Common myeloid progenitor, CD34-positive (primary cell): ENCODE data around the gene CCDC78.

Experiments used
- CTCF ChIA-PET: fragments of 350-600 bp; sonication (Branson Sonifier 250); formaldehyde crosslinking; loops from one replicate; lab custom pipeline; 2021; ENCODE audit warnings: antibody characterized with exemption; lab: Charles Lee
- POLR2A ChIA-PET: fragments of 350-600 bp; sonication (Branson Sonifier 250); formaldehyde crosslinking; loops from one replicate; lab custom pipeline; 2021; ENCODE audit warnings: antibody characterized with exemption; lab: Charles Lee
- DNase-seq, 3 donors: peaks; one replicate each; pipeline versions ENCODE4 v3.0.0 to v3.0.0-alpha.2; 2013
- H3K27ac ChIP-seq, 2 experiments: 1 replicate in 1 of 2; 2 replicates in 1 of 2; pipeline ENCODE4 v1.7.0; 2013; ENCODE audit warnings: inconsistent platforms in 2 of 2, low read length in 2 of 2, mild to moderate bottlenecking in 2 of 2, low read depth in 1 of 2, moderate library complexity in 1 of 2; ENCODE audit not compliant: severe bottlenecking in 2 of 2, insufficient read depth in 1 of 2, poor library complexity in 1 of 2
- H3K27me3 ChIP-seq, 5 experiments: replicated peaks in 2 of 5; 1 replicate in 3 of 5; 2 replicates in 2 of 5; pipeline versions ENCODE4 v1.6.1 to v1.7.0; 2013; ENCODE audit warnings: low read length in 4 of 5, mild to moderate bottlenecking in 2 of 5, moderate library complexity in 2 of 5, inconsistent platforms in 1 of 5; ENCODE audit not compliant: insufficient read depth in 5 of 5, control insufficient read depth in 4 of 5
- H3K36me3 ChIP-seq, 4 experiments: 1 replicate in 2 of 4; 2 replicates in 2 of 4; pipeline versions ENCODE4 v1.6.1 to v1.7.0; 2013; ENCODE audit warnings: low read length in 3 of 4, control low read depth in 1 of 4, mild to moderate bottlenecking in 1 of 4; ENCODE audit not compliant: control insufficient read depth in 4 of 4, insufficient read depth in 4 of 4
- H3K4me1 ChIP-seq, 4 experiments: 1 replicate in 3 of 4; 2 replicates in 1 of 4; pipeline versions ENCODE4 v1.6.1 to v1.7.1; 2013; ENCODE audit warnings: low read length in 3 of 4, mild to moderate bottlenecking in 3 of 4, control low read depth in 1 of 4, inconsistent platforms in 1 of 4, moderate library complexity in 1 of 4; ENCODE audit not compliant: control insufficient read depth in 4 of 4, insufficient read depth in 4 of 4; ENCODE audit errors: control extremely low read depth in 1 of 4
- H3K4me3 ChIP-seq, 7 experiments: 1 replicate in 4 of 7; 2 replicates in 3 of 7; pipeline versions ENCODE4 v1.5.1 to v1.7.0; 2013; ENCODE audit warnings: mild to moderate bottlenecking in 7 of 7, low read length in 6 of 7, moderate library complexity in 6 of 7, inconsistent platforms in 2 of 7, low read depth in 2 of 7, control low read depth in 1 of 7; ENCODE audit not compliant: insufficient read depth in 4 of 7, control insufficient read depth in 1 of 7; ENCODE audit errors: extremely low read depth in 1 of 7
- H3K9me3 ChIP-seq, 5 experiments: 1 replicate in 4 of 5; 2 replicates in 1 of 5; pipeline versions ENCODE4 v1.6.1 to v1.7.1; 2013; ENCODE audit warnings: low read length in 4 of 5, mild to moderate bottlenecking in 2 of 5, inconsistent platforms in 1 of 5, low read depth in 1 of 5, moderate library complexity in 1 of 5; ENCODE audit not compliant: control insufficient read depth in 4 of 5, insufficient read depth in 2 of 5; ENCODE audit errors: control extremely low read depth in 1 of 5
- WGBS: methylation state at CpG from one replicate; pipeline ENCODE4 v1.1.5; 2013; ENCODE audit not compliant: insufficient coverage; 5-methylcytosine and 5-hydroxymethylcytosine counted together

CCDC78 gene

GRCh38 chr16:733382-734207, 7.4 kb upstream of the CCDC78 start:
- 93% methylated on average over 34 of the region's 34 CpGs for whole genome bisulfite sequencing
- H3K36me3 ChIP-seq = peaks cover 3 to 76% (median 59%) of the 10 kb centered on the region in 4 experiments

GRCh38 chr16:732936-733335, 6.7 kb upstream of the CCDC78 start:
- peaks cover 3 to 75% (median 59%) of the 10 kb centered on the region in 4 experiments for H3K36me3 ChIP-seq
- ChIA-PET POLR2A (no interaction called here), CTCF (interaction anchor here (1.1 to 1.3 kb wide), 2 partner anchors 13 to 17 kb away, joined by 4 to 5 read pairs; no protein-coding TSS in a partner anchor)

More at GRCh38 chr16:733382-734207, 7.4 kb upstream of the CCDC78 start:
- DNase-seq = no peak
- Histone ChIP-seq H3K4me3 (no peak overlapping the region), H3K4me1 (peaks cover 0 to 25% (median 17%) of the 10 kb centered on the region in 4 experiments), H3K27me3 (no peaks in the 10 kb centered on the region), H3K9me3 (no peaks in the 10 kb centered on the region), H3K27ac (no peak overlapping the region)
- POLR2A ChIA-PET = no interaction called here
- CTCF ChIA-PET = interaction anchor here (1.3 kb wide), 1 partner anchor 14 kb away, joined by 4 read pairs; no protein-coding TSS in a partner anchor

GRCh38 chr16:732332-732731, 6.1 kb upstream of the CCDC78 start:
- ChIA-PET POLR2A (no interaction called here), CTCF (interaction anchor here (0.8 to 3.4 kb wide), 3 partner anchors 16 to 53 kb away, joined by 3 to 11 read pairs (median 5); no protein-coding TSS in a partner anchor)
- Histone ChIP-seq H3K36me3 (peaks cover 3 to 75% (median 56%) of the 10 kb centered on the region in 4 experiments), H3K27me3 (no peaks in the 10 kb centered on the region), H3K4me1 (peaks cover 0 to 25% (median 16%) of the 10 kb centered on the region in 4 experiments), H3K9me3 (no peaks in the 10 kb centered on the region), H3K4me3 (no peak overlapping the region), H3K27ac (no peak overlapping the region)
- 96% methylated on average over 11 of the region's 12 CpGs for WGBS
- DNase-seq = no peak

More at GRCh38 chr16:732936-733335, 6.7 kb upstream of the CCDC78 start:
- no peak overlapping the region for H3K4me3 ChIP-seq
- H3K27ac ChIP-seq = no peak overlapping the region
- WGBS = 93% methylated on average over 11 of the region's 13 CpGs
- no peaks in the 10 kb centered on the region for H3K9me3 ChIP-seq
- peaks cover 0 to 25% (median 16%) of the 10 kb centered on the region in 4 experiments for H3K4me1 ChIP-seq
- no peak for DNase-seq
- H3K27me3 ChIP-seq = no peaks in the 10 kb centered on the region

- no peak overlapping the region for H3K4me3 ChIP-seq
Measured at GRCh38 chr16:730666-731509, 4.6 kb upstream of the CCDC78 start.

GRCh38 chr16:729768-730665, 3.8 kb upstream of the CCDC78 start:
- Histone ChIP-seq H3K27me3 (peaks cover 0 to 10% (median 0%) of the 10 kb centered on the region in 5 experiments), H3K27ac (no peak overlapping the region), H3K9me3 (no peaks in the 10 kb centered on the region), H3K36me3 (peaks cover 3 to 55% (median 38%) of the 10 kb centered on the region in 4 experiments), H3K4me3 (no peak overlapping the region), H3K4me1 (peaks cover 0 to 24% (median 17%) of the 10 kb centered on the region in 4 experiments)
- 94% methylated on average over 31 of the region's 37 CpGs for WGBS
- DNase-seq = no peak
- ChIA-PET POLR2A (interaction anchor here (0.7 kb wide), 1 partner anchor 14 kb away, joined by 3 read pairs; no protein-coding TSS in a partner anchor), CTCF (interaction anchor here (0.8 to 3.5 kb wide), 4 partner anchors 9 to 55 kb away, joined by 3 to 14 read pairs (median 8); partner anchors contain the start of gene ANTKMT)

More at GRCh38 chr16:730666-731509, 4.6 kb upstream of the CCDC78 start:
- ChIA-PET POLR2A (no interaction called here), CTCF (interaction anchor here (0.8 to 3.5 kb wide), 5 partner anchors 10 to 54 kb away, joined by 3 to 14 read pairs (median 5); partner anchors contain the start of gene ANTKMT)
- Histone ChIP-seq H3K9me3 (no peaks in the 10 kb centered on the region), H3K4me1 (peaks cover 0 to 24% (median 17%) of the 10 kb centered on the region in 4 experiments), H3K36me3 (peaks cover 3 to 63% (median 45%) of the 10 kb centered on the region in 4 experiments), H3K27me3 (peaks cover 0 to 7% (median 0%) of the 10 kb centered on the region in 5 experiments), H3K27ac (no peak overlapping the region)
- 97% methylated on average over 19 of the region's 22 CpGs for WGBS
- no peak for DNase-seq
